Nephron progenitor cell (in vitro differentiated cells): Measurements from ENCODE around the gene CSK.

ENCODE experiments used
- DNase-seq: peaks from one replicate; pipeline ENCODE4 v3.0.0; 2021
- H3K27ac Mint-ChIP-seq: 2 replicates; pipeline ENCODE4 v1.8.0; 2021; ENCODE audit warnings: mild to moderate bottlenecking, moderate library complexity, mixed read lengths
- H3K27me3 Mint-ChIP-seq: 2 replicates; pipeline ENCODE4 v1.8.0; 2021; ENCODE audit warnings: mild to moderate bottlenecking, low read depth, mixed read lengths; ENCODE audit not compliant: poor library complexity
- H3K36me3 Mint-ChIP-seq: 2 replicates; pipeline ENCODE4 v1.8.0; 2021; ENCODE audit warnings: low read depth, mixed read lengths
- H3K4me1 Mint-ChIP-seq: 2 replicates; pipeline ENCODE4 v1.8.0; 2021; ENCODE audit warnings: mixed read lengths
- H3K4me3 Mint-ChIP-seq: 2 replicates; pipeline ENCODE4 v1.8.0; 2021; ENCODE audit warnings: mild to moderate bottlenecking, moderate library complexity, mixed read lengths
- H3K9me3 Mint-ChIP-seq: 2 replicates; pipeline ENCODE4 v1.8.0; 2021; ENCODE audit warnings: mild to moderate bottlenecking, moderate library complexity, mixed read lengths
- CTCF ChIP-seq: fragments of 200-600 bp; sonication (generic); IDR thresholded peaks from 2 replicates; pipeline ENCODE4 v1.5.0; 2021; ENCODE audit warnings: antibody characterized with exemption

Gene CSK

GRCh38 chr15:74778599-74778970, 3.3 kb upstream of the CSK start:
- peaks cover 71% of the 10 kb centered on the region for H3K4me1 Mint-ChIP-seq
- H3K27me3 Mint-ChIP-seq, result peaks cover 8% of the 10 kb centered on the region
- no peak for DNase-seq
- no peak for TF ChIP-seq CTCF
- no peaks in the 10 kb centered on the region for H3K9me3 Mint-ChIP-seq
- H3K4me3 Mint-ChIP-seq, result peak overlapping the region; percentile 24
- no peaks in the 10 kb centered on the region for H3K36me3 Mint-ChIP-seq
- H3K27ac Mint-ChIP-seq, result no peak overlapping the region

GRCh38 chr15:74779162-74779648, 2.7 kb upstream of the CSK start:
- H3K4me1 Mint-ChIP-seq, result peaks cover 76% of the 10 kb centered on the region
- H3K4me3 Mint-ChIP-seq, result no peak overlapping the region
- TF ChIP-seq CTCF, result no peak
- H3K36me3 Mint-ChIP-seq, result no peaks in the 10 kb centered on the region
- H3K27ac Mint-ChIP-seq, result no peak overlapping the region
- no peak for DNase-seq
- H3K27me3 Mint-ChIP-seq, result peaks cover 7% of the 10 kb centered on the region
- no peaks in the 10 kb centered on the region for H3K9me3 Mint-ChIP-seq

- no peak for TF ChIP-seq CTCF
- H3K4me1 Mint-ChIP-seq, result peaks cover 83% of the 10 kb centered on the region
These were observed 1.1 kb upstream of the CSK start for GRCh38 chr15:74780523-74781430.

GRCh38 chr15:74782259-74783071, 585 bp downstream of the CSK start:
- TF ChIP-seq CTCF, result no peak
- Mint-ChIP-seq H3K36me3 (peaks cover 4% of the 10 kb centered on the region), H3K9me3 (no peaks in the 10 kb centered on the region), H3K4me1 (peaks cover 74% of the 10 kb centered on the region), H3K27me3 (peaks cover 3% of the 10 kb centered on the region), H3K4me3 (peak overlapping the region; percentile 90), H3K27ac (no peak overlapping the region)
- peak; percentile 57 for DNase-seq

More at GRCh38 chr15:74780523-74781430, 1.1 kb upstream of the CSK start:
- H3K9me3 Mint-ChIP-seq, result no peaks in the 10 kb centered on the region
- H3K27ac Mint-ChIP-seq, result no peak overlapping the region
- H3K4me3 Mint-ChIP-seq, result peak overlapping the region; percentile 80
- peaks cover 4% of the 10 kb centered on the region for H3K36me3 Mint-ChIP-seq
- DNase-seq, result no peak
- peaks cover 3% of the 10 kb centered on the region for H3K27me3 Mint-ChIP-seq

- Mint-ChIP-seq H3K36me3 (peaks cover 4% of the 10 kb centered on the region), H3K4me1 (peaks cover 74% of the 10 kb centered on the region), H3K9me3 (no peaks in the 10 kb centered on the region), H3K4me3 (peak overlapping the region; percentile 90), H3K27me3 (peaks cover 3% of the 10 kb centered on the region), H3K27ac (no peak overlapping the region)
- DNase-seq, result no peak
- TF ChIP-seq CTCF, result no peak
These were observed 1.4 kb downstream of the CSK start for GRCh38 chr15:74783072-74783807.
